Ovary (tissue), 9 donors: ENCODE results near the gene ADAMTS12. TPM values are rescaled to one million over a fixed set of nuclear protein-coding genes. Genes with fewer than 3 reads are reported as not detected.

Experiments used
- DNase-seq, 5 donors: peaks; one replicate each; pipeline ENCODE4 v3.0.0-alpha.2; 2019 to 2020
- H3K27ac ChIP-seq, 2 donors: fragments of 200-600 bp; one replicate each; pipeline versions ENCODE4 v1.5.1 to v1.8.0; 2019 to 2022
- H3K27me3 ChIP-seq: fragments of 200-600 bp; one replicate; pipeline ENCODE4 v1.8.0; 2022
- H3K36me3 ChIP-seq: fragments of 200-600 bp; sonication (generic); one replicate; pipeline ENCODE4 v1.5.1; 2019
- H3K4me1 ChIP-seq: one replicate; pipeline ENCODE4 v1.8.1; 2013; ENCODE audit warnings: mild to moderate bottlenecking, moderate library complexity; ENCODE audit not compliant: insufficient read depth
- H3K4me3 ChIP-seq: fragments of 200-600 bp; sonication (generic); one replicate; pipeline ENCODE4 v1.5.1; 2017
- H3K9me3 ChIP-seq, 2 donors: fragments of 200-600 bp in 1 of 2; sonication (generic) in 1 of 2; one replicate each; pipeline versions ENCODE4 v1.5.1 to v1.8.1; 2013 to 2019; ENCODE audit warnings: mild to moderate bottlenecking in 1 of 2, moderate library complexity in 1 of 2
- CTCF ChIP-seq, 3 donors: fragments of 450-650 bp in 2 of 3; fragments of 200-600 bp in 1 of 3; IDR thresholded peaks; one replicate each; pipeline versions ENCODE4 v1.5.1 to v1.8.0; 2016 to 2022; ENCODE audit warnings: antibody characterized with exemption in 3 of 3, mild to moderate bottlenecking in 1 of 3
- EP300 ChIP-seq: sonication (generic); formaldehyde crosslinking; IDR thresholded peaks from one replicate; pipeline ENCODE4 v1.6.1; 2017; ENCODE audit warnings: antibody characterized with exemption
- POLR2A ChIP-seq: fragments of 450-650 bp; IDR thresholded peaks from one replicate; pipeline ENCODE4 v1.6.1; 2017; ENCODE audit warnings: antibody characterized with exemption, mild to moderate bottlenecking, moderate library complexity
- WGBS, 3 donors: extraction: QIAGEN DNeasy Blood & Tissue Kit in 1 of 3; methylation state at CpG; one replicate each; pipeline versions ENCODE4 v1.1.5 to v1.1.7; 2013 to 2017; 5-methylcytosine and 5-hydroxymethylcytosine counted together
- intact Hi-C, 4 donors: fragments of 100-400 bp; cut with DNase I; formaldehyde crosslinking; loops; one replicate each; pipeline versions ENCODE4 v1.11.0 to v1.15.1; 2022 to 2023
- polyA plus RNA-seq, 2 donors: library from polyadenylated mRNA; stranded (reverse); fragments of 200-250 nt in 1 of 2; fragments of 350-450 nt in 1 of 2; fragmentation: Illumina TruSeq in 1 of 2; extraction: RNeasy Lipid Tissue Mini Kit (QIAGEN cat#74804) in 1 of 2; gene quantifications; one replicate each; pipeline ENCODE4 v1.2.3, GENCODE V29; 2013 to 2014
- total RNA-seq, 7 donors: library from RNA; depleted of rRNA in 2 of 7; stranded (reverse); fragments of >200 nt in 2 of 7; fragmentation: NEBNext Ultra II Directional in 3 of 7; extraction: Animal tissue kit (Norgen Biotek cat#: 25700) in 3 of 7; gene quantifications; one replicate each; pipeline versions ENCODE4 v1.1.0 to v1.2.4, GENCODE V29; 2016 to 2023
- donor health status: DM: no; HTN: no; CAD: no; lungs with moderate emphysema.
- donor health status: DM: no; HTN: no; CAD: no.
- donor health status: Bipolar disorder and iron deficiency.
- donor health status: DM: yes; HTN: yes; CAD: no.
- donor health status: DM: no; HTN: no; CAD: no.
- donor health status: DM: yes; HTN: yes; CAD: no.

ADAMTS12 gene
- total and polyA plus RNA-seq, 9 donors = 2.9 to 9.8 (median 5.5) TPM

- intact Hi-C loops = no loop called here
- no peaks in the 10 kb centered on the region for H3K4me1 ChIP-seq
- DNase-seq = no peak
- no peaks in the 10 kb centered on the region for H3K36me3 ChIP-seq
- H3K27me3 ChIP-seq = no peaks in the 10 kb centered on the region
- TF ChIP-seq EP300 (no peak), POLR2A (no peak), CTCF (IDR thresholded peaks at IDR 0.05) (no peak)
- no peaks in the 10 kb centered on the region for H3K9me3 ChIP-seq
- no peak overlapping the region for H3K27ac ChIP-seq
- WGBS, 3 donors = 84 to 88% (median 86%) methylated on average over 16 of the region's 16 CpGs
- no peak overlapping the region for H3K4me3 ChIP-seq
Measured at GRCh38 chr5:33588654-33589372, 303.0 kb downstream of the ADAMTS12 start.

- Histone ChIP-seq H3K4me1 (peaks cover 2% of the 10 kb centered on the region), H3K27me3 (no peaks in the 10 kb centered on the region), H3K36me3 (no peaks in the 10 kb centered on the region), H3K4me3 (no peak overlapping the region), H3K9me3 (no peaks in the 10 kb centered on the region), H3K27ac (no peak overlapping the region)
- intact Hi-C loops = no loop called here
- WGBS, 3 donors = 68 to 84% (median 75%) methylated on average over 6 of the region's 6 CpGs
- no peak for DNase-seq
- no peak for TF ChIP-seq POLR2A
- TF ChIP-seq CTCF (IDR thresholded peaks at IDR 0.05) = no peak
- TF ChIP-seq EP300 = no peak
Measured at GRCh38 chr5:33583332-33583731, 308.5 kb downstream of the ADAMTS12 start.

- 92 to 96% (median 95%) methylated on average over 7 of the region's 7 CpGs for WGBS, 3 donors
- intact Hi-C loops = no loop called here
- DNase-seq = no peak
- H3K9me3 ChIP-seq = no peaks in the 10 kb centered on the region
- peaks cover 2% of the 10 kb centered on the region for H3K4me1 ChIP-seq
- no peaks in the 10 kb centered on the region for H3K36me3 ChIP-seq
- TF ChIP-seq POLR2A = no peak
- no peak for TF ChIP-seq EP300
- TF ChIP-seq CTCF (IDR thresholded peaks at IDR 0.05) = no peak
- H3K27me3 ChIP-seq = no peaks in the 10 kb centered on the region
- H3K27ac ChIP-seq = no peak overlapping the region
- no peak overlapping the region for H3K4me3 ChIP-seq
Measured at GRCh38 chr5:33582417-33582816, 309.4 kb downstream of the ADAMTS12 start.

- DNase-seq = no peak
- intact Hi-C loops = no loop called here
- Histone ChIP-seq H3K27ac (no peak overlapping the region), H3K9me3 (no peaks in the 10 kb centered on the region), H3K4me3 (no peak overlapping the region), H3K36me3 (no peaks in the 10 kb centered on the region), H3K27me3 (no peaks in the 10 kb centered on the region), H3K4me1 (peaks cover 2% of the 10 kb centered on the region)
- WGBS, 3 donors = 74 to 81% (median 79%) methylated on average over 2 of the region's 2 CpGs
- TF ChIP-seq CTCF (IDR thresholded peaks at IDR 0.05) = no peak
- TF ChIP-seq EP300 = no peak
- TF ChIP-seq POLR2A = no peak
Measured at GRCh38 chr5:33579789-33580188, 312.0 kb downstream of the ADAMTS12 start.
